Neural cell (in vitro differentiated cells): Measurements from ENCODE around the gene BEX5.

Experiments used
- EP300 ChIP-seq: fragments of 450-650 bp; conservative IDR thresholded peaks from 2 replicates; pipeline ENCODE4 v1.6.1; 2014; ENCODE audit warnings: antibody characterized with exemption, mild to moderate bottlenecking, moderate library complexity; ENCODE audit not compliant: poor library complexity, severe bottlenecking
- RAD21 ChIP-seq: fragments of 450-650 bp; conservative IDR thresholded peaks from 2 replicates; pipeline ENCODE4 v1.6.1; 2014; ENCODE audit warnings: antibody characterized with exemption, mild to moderate bottlenecking, moderate library complexity
- TF ChIP-seq, protein P1 (sequence below): fragments of 450-650 bp; IDR thresholded peaks from 2 replicates; pipeline ENCODE4 v1.5.1; 2014; ENCODE audit warnings: antibody characterized with exemption, mild to moderate bottlenecking, moderate library complexity; ENCODE audit not compliant: poor library complexity, severe bottlenecking

GRCh38 chrX:102154218-102154860 lies 1.4 kb downstream of the BEX5 start:
- TF ChIP-seq EP300: no peak
- TF ChIP-seq, protein P1, sequence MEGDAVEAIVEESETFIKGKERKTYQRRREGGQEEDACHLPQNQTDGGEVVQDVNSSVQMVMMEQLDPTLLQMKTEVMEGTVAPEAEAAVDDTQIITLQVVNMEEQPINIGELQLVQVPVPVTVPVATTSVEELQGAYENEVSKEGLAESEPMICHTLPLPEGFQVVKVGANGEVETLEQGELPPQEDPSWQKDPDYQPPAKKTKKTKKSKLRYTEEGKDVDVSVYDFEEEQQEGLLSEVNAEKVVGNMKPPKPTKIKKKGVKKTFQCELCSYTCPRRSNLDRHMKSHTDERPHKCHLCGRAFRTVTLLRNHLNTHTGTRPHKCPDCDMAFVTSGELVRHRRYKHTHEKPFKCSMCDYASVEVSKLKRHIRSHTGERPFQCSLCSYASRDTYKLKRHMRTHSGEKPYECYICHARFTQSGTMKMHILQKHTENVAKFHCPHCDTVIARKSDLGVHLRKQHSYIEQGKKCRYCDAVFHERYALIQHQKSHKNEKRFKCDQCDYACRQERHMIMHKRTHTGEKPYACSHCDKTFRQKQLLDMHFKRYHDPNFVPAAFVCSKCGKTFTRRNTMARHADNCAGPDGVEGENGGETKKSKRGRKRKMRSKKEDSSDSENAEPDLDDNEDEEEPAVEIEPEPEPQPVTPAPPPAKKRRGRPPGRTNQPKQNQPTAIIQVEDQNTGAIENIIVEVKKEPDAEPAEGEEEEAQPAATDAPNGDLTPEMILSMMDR: no peak
- TF ChIP-seq RAD21: no peak
